ENCODE measurements around the gene SLC25A10.
"Not testable (repeated sequence)": the region's sequence is repeated elsewhere in the genome, so short reads cannot be mapped to it uniquely, and the experiment has no call there.

Gene SLC25A10

GRCh38 chr17:81733507-81734404 lies 21.7 kb downstream of the SLC25A10 start:
- TF ChIP-seq CTCF (conservative IDR thresholded peaks at IDR 0.05; ENCODE audit: control insufficient read depth, insufficient read depth, low read depth, low read length): peak; percentile 81
- peak; percentile 59 for DNase-seq (ENCODE audit: low read depth)
- H3K4me3 ChIP-seq (ENCODE audit: control insufficient read depth, low read depth, low read length): no peak overlapping the region

- H3K4me3 ChIP-seq (ENCODE audit: control insufficient read depth, low read depth, low read length): no peak overlapping the region
- no peak for DNase-seq (ENCODE audit: low read depth)
- TF ChIP-seq CTCF (conservative IDR thresholded peaks at IDR 0.05; ENCODE audit: control insufficient read depth, insufficient read depth, low read depth, low read length): no peak
Measured at GRCh38 chr17:81734405-81735263, 22.6 kb downstream of the SLC25A10 start.

- no peak for TF ChIP-seq CTCF (conservative IDR thresholded peaks at IDR 0.05; ENCODE audit: control insufficient read depth, insufficient read depth, low read depth, low read length)
- no peak overlapping the region for H3K4me3 ChIP-seq (ENCODE audit: control insufficient read depth, low read depth, low read length)
- DNase-seq (ENCODE audit: low read depth): peak; percentile 53
Measured at GRCh38 chr17:81735264-81736102, 23.4 kb downstream of the SLC25A10 start.

- no peak overlapping the region for H3K4me3 ChIP-seq (ENCODE audit: control insufficient read depth, low read depth, low read length)
- no peak for TF ChIP-seq CTCF (conservative IDR thresholded peaks at IDR 0.05; ENCODE audit: control insufficient read depth, insufficient read depth, low read depth, low read length)
- no peak for DNase-seq (ENCODE audit: low read depth)
Measured at GRCh38 chr17:81737947-81738800, 26.1 kb downstream of the SLC25A10 start.

- no peak for TF ChIP-seq CTCF (conservative IDR thresholded peaks at IDR 0.05; ENCODE audit: control insufficient read depth, insufficient read depth, low read depth, low read length)
- no peak for DNase-seq (ENCODE audit: low read depth)
- H3K4me3 ChIP-seq (ENCODE audit: control insufficient read depth, low read depth, low read length): no peak overlapping the region
Measured at GRCh38 chr17:81738801-81739393, 26.8 kb downstream of the SLC25A10 start.

- not testable (repeated sequence) for DNase-seq (ENCODE audit: low read depth); H3K4me3 ChIP-seq (ENCODE audit: control insufficient read depth, low read depth, low read length)
Measured at GRCh38 chr17:81739593-81739992, 27.5 kb downstream of the SLC25A10 start.

Data from fibroblast of mammary gland (primary cell).